Activated naive CD8-positive, alpha-beta T cell treated with anti-CD3 and anti-CD28 coated beads for 36 hours (primary cell): ENCODE results near the gene CEP131. TPM values are rescaled to one million over a fixed set of nuclear protein-coding genes. Genes with fewer than 3 reads are reported as not detected.
"Not testable (repeated sequence)": the region's sequence is repeated elsewhere in the genome, so short reads cannot be mapped to it uniquely, and the experiment has no call there.

Experiments
- DNase-seq: peaks from one replicate; pipeline ENCODE4 v3.0.0; 2021
- H3K27ac Mint-ChIP-seq: one replicate; pipeline ENCODE4 v1.8.0; 2022; ENCODE audit warnings: mild to moderate bottlenecking, moderate library complexity, mixed read lengths
- H3K27me3 Mint-ChIP-seq: one replicate; pipeline ENCODE4 v1.8.0; 2022; ENCODE audit warnings: mild to moderate bottlenecking, mixed read lengths
- H3K36me3 Mint-ChIP-seq: one replicate; pipeline ENCODE4 v1.8.0; 2021; ENCODE audit warnings: mild to moderate bottlenecking, mixed read lengths
- H3K4me1 Mint-ChIP-seq: one replicate; pipeline ENCODE4 v1.8.0; 2021; ENCODE audit warnings: mixed read lengths
- H3K4me3 Mint-ChIP-seq: one replicate; pipeline ENCODE4 v1.8.0; 2022; ENCODE audit warnings: mild to moderate bottlenecking, moderate library complexity, mixed read lengths
- H3K9me3 Mint-ChIP-seq: one replicate; pipeline ENCODE4 v1.8.0; 2022; ENCODE audit warnings: mixed read lengths
- total RNA-seq, 2 experiments: library from RNA; stranded (reverse); gene quantifications; one replicate each; pipeline ENCODE4 v1.2.3, GENCODE V29; 2021

The CEP131 gene
- total RNA-seq, 2 experiments from 2014 or later, result 8.6 to 10.2 TPM

DNA sequence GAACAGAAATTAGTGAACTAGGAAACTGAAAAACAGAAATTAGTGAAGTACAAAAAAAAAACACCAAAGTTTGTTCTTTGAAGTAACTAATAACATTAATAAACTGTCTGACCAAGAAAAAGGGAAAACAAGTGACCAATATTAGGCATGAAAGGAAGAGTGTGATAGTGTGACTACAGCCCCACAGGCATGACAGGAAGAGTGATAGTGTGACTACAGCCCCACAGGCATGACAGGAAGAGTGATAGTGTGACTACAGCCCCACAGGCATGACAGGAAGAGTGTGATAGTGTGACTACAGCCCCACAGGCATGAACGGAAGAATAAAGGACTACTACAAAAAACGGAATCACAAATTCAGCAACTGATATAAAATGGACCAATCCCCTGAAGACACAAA is 4.9 kb upstream of the CEP131 start:
- H3K4me3 Mint-ChIP-seq, H3K36me3 Mint-ChIP-seq, H3K27me3 Mint-ChIP-seq, H3K27ac Mint-ChIP-seq, H3K9me3 Mint-ChIP-seq, DNase-seq: not testable (repeated sequence)
- H3K4me1 Mint-ChIP-seq, result peaks cover 12% of the 10 kb centered on the region

- H3K4me3 Mint-ChIP-seq, result peak overlapping the region; percentile 78
- DNase-seq, result no peak
- peaks cover 3% of the 10 kb centered on the region for H3K36me3 Mint-ChIP-seq
- H3K4me1 Mint-ChIP-seq, result peaks cover 17% of the 10 kb centered on the region
- H3K9me3 Mint-ChIP-seq, result no peaks in the 10 kb centered on the region
- H3K27ac Mint-ChIP-seq, result peak overlapping the region; percentile 82
- no peaks in the 10 kb centered on the region for H3K27me3 Mint-ChIP-seq
Measured at GRCh38 chr17:81223762-81224130, 981 bp upstream of the CEP131 start.

DNA sequence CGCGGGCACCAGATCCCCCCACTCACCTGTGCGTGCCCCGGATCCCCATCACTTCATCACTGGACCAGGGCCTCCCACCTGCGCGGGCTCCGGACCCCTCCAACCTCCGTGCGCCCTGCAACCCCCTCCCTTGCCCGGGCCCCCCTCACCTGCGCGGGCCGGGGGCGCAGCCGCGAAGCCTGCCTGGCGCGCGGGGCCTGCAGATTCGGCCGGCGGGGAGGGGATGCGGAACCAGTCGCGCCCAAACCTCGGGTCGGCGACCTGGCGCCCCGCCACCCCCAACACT is 202 bp downstream of the CEP131 start:
- Mint-ChIP-seq H3K27me3 (no peaks in the 10 kb centered on the region), H3K36me3 (peaks cover 1% of the 10 kb centered on the region), H3K9me3 (no peaks in the 10 kb centered on the region), H3K4me3 (peak overlapping the region; percentile 61), H3K27ac (no peak overlapping the region), H3K4me1 (peaks cover 13% of the 10 kb centered on the region)
- DNase-seq, result no peak

DNA sequence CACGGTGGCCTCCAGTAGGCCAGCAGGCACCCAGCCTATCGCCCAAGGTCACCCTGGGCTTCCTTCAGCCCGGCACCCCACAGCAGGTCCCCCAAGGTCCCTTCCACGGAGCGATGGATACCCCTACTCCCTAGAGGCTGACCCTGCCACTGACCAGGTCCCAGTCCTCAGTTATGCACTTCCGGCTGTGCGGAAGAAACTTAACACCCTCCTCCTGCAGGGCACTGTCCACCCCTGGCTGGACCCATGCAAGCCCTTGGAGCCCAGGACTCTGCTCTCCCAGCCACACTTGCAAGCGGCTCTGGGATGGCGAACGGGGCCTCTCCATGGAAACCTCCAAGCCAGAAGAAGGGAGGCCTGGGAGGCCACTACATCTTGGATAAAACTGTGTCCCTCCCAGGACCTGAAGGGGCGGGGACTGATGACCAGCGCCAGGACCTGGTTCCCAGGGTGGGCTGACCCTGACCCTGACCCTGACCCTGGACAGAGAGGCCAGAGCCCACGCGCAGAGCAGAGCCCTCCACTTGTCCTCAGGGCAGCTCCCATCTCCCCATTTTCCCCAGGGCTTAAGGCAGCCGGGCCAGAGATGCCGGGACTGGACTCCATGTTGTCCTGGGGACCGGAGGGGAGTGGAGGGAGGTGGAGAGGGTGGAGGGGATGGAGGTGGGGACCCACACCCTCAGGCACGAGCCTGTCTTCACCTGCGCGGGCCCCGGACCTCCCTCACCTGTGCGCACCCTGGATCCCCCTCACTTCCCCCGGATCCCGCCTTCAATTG is 734 bp downstream of the CEP131 start:
- Mint-ChIP-seq H3K27ac (no peak overlapping the region), H3K4me3 (peak overlapping the region; percentile 61), H3K27me3 (no peaks in the 10 kb centered on the region), H3K9me3 (no peaks in the 10 kb centered on the region), H3K4me1 (peaks cover 12% of the 10 kb centered on the region), H3K36me3 (no peaks in the 10 kb centered on the region)
- no peak for DNase-seq

- no peak for DNase-seq
- Mint-ChIP-seq H3K4me1 (peaks cover 12% of the 10 kb centered on the region), H3K27ac (no peak overlapping the region), H3K9me3 (no peaks in the 10 kb centered on the region), H3K27me3 (no peaks in the 10 kb centered on the region), H3K4me3 (peak overlapping the region; percentile 61), H3K36me3 (no peaks in the 10 kb centered on the region)
Measured at GRCh38 chr17:81221371-81221841, 1.4 kb downstream of the CEP131 start.

GRCh38 chr17:81219476-81220180 is 3.1 kb downstream of the CEP131 start:
- Mint-ChIP-seq H3K9me3 (no peaks in the 10 kb centered on the region), H3K4me3 (no peak overlapping the region), H3K4me1 (peaks cover 12% of the 10 kb centered on the region), H3K27ac (no peak overlapping the region), H3K36me3 (no peaks in the 10 kb centered on the region), H3K27me3 (no peaks in the 10 kb centered on the region)
- no peak for DNase-seq

DNA sequence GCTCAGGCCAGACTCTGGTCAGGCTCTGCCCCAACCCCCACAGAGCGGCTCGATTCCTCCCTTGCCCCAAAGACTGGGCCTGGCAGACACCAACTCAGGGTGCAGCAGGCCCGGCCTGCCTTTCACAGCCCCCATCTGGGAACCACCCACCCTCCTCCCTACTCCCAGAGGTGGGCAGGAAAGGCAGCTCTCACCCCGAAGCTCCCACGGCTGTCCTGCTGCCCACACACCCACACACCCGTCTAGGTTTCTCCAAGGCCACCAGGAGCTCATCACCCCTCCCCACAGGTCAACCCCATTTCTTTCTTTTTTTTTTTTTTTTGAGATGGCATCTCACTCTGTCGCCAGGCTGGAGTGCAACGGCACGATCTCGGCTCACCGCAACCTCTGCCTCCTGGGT is 3.8 kb downstream of the CEP131 start:
- DNase-seq, result no peak
- no peaks in the 10 kb centered on the region for H3K27me3 Mint-ChIP-seq
- no peaks in the 10 kb centered on the region for H3K36me3 Mint-ChIP-seq
- no peaks in the 10 kb centered on the region for H3K9me3 Mint-ChIP-seq
- peaks cover 11% of the 10 kb centered on the region for H3K4me1 Mint-ChIP-seq
- H3K4me3 Mint-ChIP-seq, result no peak overlapping the region
- H3K27ac Mint-ChIP-seq, result no peak overlapping the region

DNA sequence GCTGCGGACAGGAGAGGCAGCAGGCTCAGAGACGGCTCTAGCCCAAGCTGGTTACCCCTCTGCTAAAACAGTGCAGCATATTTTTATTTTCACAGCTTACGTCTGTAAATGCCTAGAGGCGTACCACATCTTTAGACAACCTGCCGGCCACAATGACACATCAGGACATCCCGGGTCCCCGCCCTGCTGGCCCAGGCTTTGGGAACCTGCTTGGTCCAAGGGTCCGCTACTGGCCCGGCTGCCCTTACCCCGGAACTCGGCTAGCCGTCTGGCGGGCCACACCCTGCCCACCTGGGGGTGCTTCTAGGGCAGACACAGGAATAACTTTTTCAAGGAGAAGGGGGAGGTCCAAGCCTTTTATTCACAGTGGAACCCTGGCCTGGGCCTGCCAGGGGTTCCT is 4.3 kb downstream of the CEP131 start:
- Mint-ChIP-seq H3K9me3 (no peaks in the 10 kb centered on the region), H3K4me1 (peaks cover 6% of the 10 kb centered on the region), H3K4me3 (no peak overlapping the region), H3K36me3 (no peaks in the 10 kb centered on the region), H3K27me3 (no peaks in the 10 kb centered on the region), H3K27ac (no peak overlapping the region)
- DNase-seq, result no peak

DNA sequence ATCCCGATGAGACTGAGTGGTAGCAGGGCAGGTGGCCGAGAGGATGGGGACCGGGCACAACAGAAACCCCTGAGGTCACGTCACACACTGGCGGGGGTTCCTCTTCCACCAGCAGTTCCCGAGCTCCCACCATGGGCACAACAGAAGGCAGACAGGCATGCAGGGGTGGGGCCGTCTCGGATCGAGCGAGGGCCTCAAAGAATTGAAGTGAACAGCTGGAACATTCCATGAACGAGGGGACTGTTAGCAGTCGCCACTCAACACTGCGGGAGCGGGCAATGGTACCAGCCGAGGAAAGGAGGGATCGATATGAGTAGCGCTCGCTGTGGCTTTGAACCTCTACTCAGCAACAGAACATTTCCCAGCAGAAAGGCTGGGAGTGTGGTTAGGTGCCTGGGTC is 5.3 kb downstream of the CEP131 start:
- H3K4me1 Mint-ChIP-seq, result peaks cover 5% of the 10 kb centered on the region
- no peaks in the 10 kb centered on the region for H3K27me3 Mint-ChIP-seq
- DNase-seq, result no peak
- no peaks in the 10 kb centered on the region for H3K36me3 Mint-ChIP-seq
- H3K4me3 Mint-ChIP-seq, result no peak overlapping the region
- no peaks in the 10 kb centered on the region for H3K9me3 Mint-ChIP-seq
- H3K27ac Mint-ChIP-seq, result no peak overlapping the region

- Mint-ChIP-seq H3K27me3 (no peaks in the 10 kb centered on the region), H3K4me1 (no peaks in the 10 kb centered on the region), H3K9me3 (no peaks in the 10 kb centered on the region), H3K4me3 (no peak overlapping the region), H3K36me3 (no peaks in the 10 kb centered on the region), H3K27ac (no peak overlapping the region)
- DNase-seq, result no peak
Measured at GRCh38 chr17:81213978-81214377, 8.8 kb downstream of the CEP131 start.

DNA sequence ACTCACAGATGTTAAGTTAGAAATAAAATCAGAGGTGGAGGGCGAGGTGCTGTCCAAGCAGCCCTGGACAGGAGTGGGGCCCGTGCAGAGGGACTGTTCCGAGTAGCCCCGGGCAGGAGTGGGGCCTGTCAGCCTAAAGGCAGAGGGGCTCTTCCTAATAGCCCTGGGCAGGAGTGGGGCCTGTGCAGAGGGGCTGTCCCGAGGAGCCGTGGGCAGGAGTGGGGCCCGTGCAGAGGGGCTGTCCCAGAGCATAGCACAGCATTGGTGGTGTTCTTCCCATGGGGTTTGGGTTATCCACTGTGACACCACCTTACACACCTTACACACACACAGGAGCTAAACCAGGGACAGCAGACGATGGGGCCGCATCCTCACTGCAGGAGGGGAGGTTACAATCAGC is 10.4 kb downstream of the CEP131 start:
- Mint-ChIP-seq H3K4me1 (no peaks in the 10 kb centered on the region), H3K27me3 (no peaks in the 10 kb centered on the region), H3K36me3 (no peaks in the 10 kb centered on the region), H3K4me3 (no peak overlapping the region), H3K9me3 (no peaks in the 10 kb centered on the region), H3K27ac (no peak overlapping the region)
- no peak for DNase-seq

GRCh38 chr17:81210868-81211267 is 11.9 kb downstream of the CEP131 start:
- Mint-ChIP-seq H3K9me3 (no peaks in the 10 kb centered on the region), H3K27me3 (no peaks in the 10 kb centered on the region), H3K4me3 (no peak overlapping the region), H3K27ac (no peak overlapping the region), H3K4me1 (no peaks in the 10 kb centered on the region), H3K36me3 (no peaks in the 10 kb centered on the region)
- DNase-seq, result no peak

DNA sequence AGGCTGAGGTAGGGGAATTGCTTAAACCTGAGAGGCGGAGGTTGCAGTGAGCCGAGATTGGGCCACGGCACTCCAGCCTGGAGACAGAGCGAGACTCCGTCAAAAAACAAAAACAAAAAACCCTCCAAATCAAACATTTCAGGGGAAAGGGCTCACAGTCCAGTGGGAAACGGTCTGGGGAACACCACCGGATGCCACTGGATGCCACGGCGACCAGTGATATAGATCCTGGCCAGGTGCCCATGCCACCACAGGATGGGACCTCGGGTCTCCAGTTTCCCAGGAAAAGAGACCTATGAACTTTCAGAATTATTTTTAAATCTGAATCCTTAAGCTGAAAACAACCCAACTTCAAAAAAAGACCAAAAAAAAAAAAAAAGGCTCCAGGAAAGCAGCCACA is 12.3 kb downstream of the CEP131 start:
- no peak overlapping the region for H3K27ac Mint-ChIP-seq
- no peaks in the 10 kb centered on the region for H3K27me3 Mint-ChIP-seq
- no peak overlapping the region for H3K4me3 Mint-ChIP-seq
- H3K36me3 Mint-ChIP-seq, result no peaks in the 10 kb centered on the region
- DNase-seq, result no peak
- H3K4me1 Mint-ChIP-seq, result no peaks in the 10 kb centered on the region
- H3K9me3 Mint-ChIP-seq, result no peaks in the 10 kb centered on the region

- Mint-ChIP-seq H3K4me1 (no peaks in the 10 kb centered on the region), H3K36me3 (no peaks in the 10 kb centered on the region), H3K27me3 (no peaks in the 10 kb centered on the region), H3K4me3 (no peak overlapping the region), H3K27ac (no peak overlapping the region), H3K9me3 (no peaks in the 10 kb centered on the region)
- no peak for DNase-seq
Measured at GRCh38 chr17:81209141-81209540, 13.6 kb downstream of the CEP131 start.

GRCh38 chr17:81208651-81209050 is 14.1 kb downstream of the CEP131 start:
- no peaks in the 10 kb centered on the region for H3K9me3 Mint-ChIP-seq
- H3K36me3 Mint-ChIP-seq, result no peaks in the 10 kb centered on the region
- H3K27me3 Mint-ChIP-seq, result no peaks in the 10 kb centered on the region
- no peak overlapping the region for H3K27ac Mint-ChIP-seq
- no peak for DNase-seq
- no peak overlapping the region for H3K4me3 Mint-ChIP-seq
- no peaks in the 10 kb centered on the region for H3K4me1 Mint-ChIP-seq
